MM.1S (cell line): Measurements from ENCODE around the gene PTPRN2.

Experiments used
- DNase-seq: peaks from one replicate; pipeline ENCODE4 v3.0.0-alpha.2; 2015
- H2AFZ ChIP-seq: fragments of 300-600 bp; sonication (generic); 2 replicates; pipeline ENCODE4 v1.6.0; 2016; ENCODE audit warnings: antibody characterized with exemption, low read length
- H3F3A ChIP-seq: fragments of 300-600 bp; sonication (generic); 2 replicates; pipeline ENCODE4 v1.6.1; 2016; ENCODE audit warnings: mild to moderate bottlenecking, antibody characterized with exemption, low read length, moderate library complexity, mixed read lengths; ENCODE audit not compliant: insufficient read depth
- H3K27ac ChIP-seq: fragments of 300-600 bp; sonication (generic); 2 replicates; pipeline ENCODE4 v1.5.1; 2016; ENCODE audit warnings: mild to moderate bottlenecking, low read length
- H3K27me3 ChIP-seq: fragments of 300-600 bp; sonication (generic); replicated peaks from 2 replicates; pipeline ENCODE4 v1.6.0; 2016; ENCODE audit warnings: low read length; ENCODE audit not compliant: insufficient read depth
- H3K36me3 ChIP-seq: fragments of 300-600 bp; sonication (generic); replicated peaks from 2 replicates; pipeline ENCODE4 v1.6.1; 2016; ENCODE audit warnings: mild to moderate bottlenecking, low read length, mixed read lengths; ENCODE audit not compliant: insufficient read depth
- H3K4me1 ChIP-seq: fragments of 300-600 bp; sonication (generic); 2 replicates; pipeline ENCODE4 v1.6.1; 2016; ENCODE audit warnings: low read length, mixed read lengths
- H3K4me2 ChIP-seq: fragments of 300-600 bp; sonication (generic); 2 replicates; pipeline ENCODE4 v1.6.0; 2016; ENCODE audit warnings: low read depth, low read length
- H3K4me3 ChIP-seq: fragments of 300-600 bp; sonication (generic); 2 replicates; pipeline ENCODE4 v1.5.1; 2016; ENCODE audit warnings: low read length, mixed read lengths
- H3K79me2 ChIP-seq: fragments of 300-600 bp; sonication (generic); 2 replicates; pipeline ENCODE4 v1.6.1; 2016; ENCODE audit warnings: mixed run types, low read length, mixed read lengths
- H3K9ac ChIP-seq: fragments of 300-600 bp; sonication (generic); 2 replicates; pipeline ENCODE4 v1.6.1; 2016; ENCODE audit warnings: low read length, mixed read lengths
- H3K9me2 ChIP-seq: fragments of 300-600 bp; sonication (generic); replicated peaks from 2 replicates; pipeline ENCODE4 v1.6.1; 2016; ENCODE audit warnings: mild to moderate bottlenecking, low read length, mixed read lengths; ENCODE audit not compliant: insufficient read depth
- H3K9me3 ChIP-seq: fragments of 300-600 bp; sonication (generic); replicated peaks from 2 replicates; pipeline ENCODE4 v1.6.1; 2016; ENCODE audit warnings: mild to moderate bottlenecking, low read length, mixed read lengths; ENCODE audit not compliant: insufficient read depth
- H4K20me1 ChIP-seq: fragments of 300-600 bp; sonication (generic); 2 replicates; pipeline ENCODE4 v1.6.1; 2016; ENCODE audit warnings: mild to moderate bottlenecking, low read length, moderate library complexity, mixed read lengths; ENCODE audit not compliant: insufficient read depth
- EZH2 ChIP-seq: fragments of 300-600 bp; sonication (generic); optimal IDR thresholded peaks from 2 replicates; pipeline ENCODE3; 2017; ENCODE audit warnings: low read depth, mild to moderate bottlenecking, antibody characterized with exemption, low read length, mixed read lengths
- EZH2phosphoT487 ChIP-seq: fragments of 300-600 bp; sonication (generic); IDR thresholded peaks from 2 replicates; pipeline ENCODE4 v1.6.1; 2018; ENCODE audit warnings: antibody characterized with exemption, low read length
- TF ChIP-seq, protein P1 (sequence below): fragments of 300-600 bp; sonication (generic); IDR thresholded peaks from 2 replicates; pipeline ENCODE4 v1.5.1; 2016; ENCODE audit warnings: antibody characterized with exemption, low read length, mixed read lengths

The PTPRN2 gene

DNA sequence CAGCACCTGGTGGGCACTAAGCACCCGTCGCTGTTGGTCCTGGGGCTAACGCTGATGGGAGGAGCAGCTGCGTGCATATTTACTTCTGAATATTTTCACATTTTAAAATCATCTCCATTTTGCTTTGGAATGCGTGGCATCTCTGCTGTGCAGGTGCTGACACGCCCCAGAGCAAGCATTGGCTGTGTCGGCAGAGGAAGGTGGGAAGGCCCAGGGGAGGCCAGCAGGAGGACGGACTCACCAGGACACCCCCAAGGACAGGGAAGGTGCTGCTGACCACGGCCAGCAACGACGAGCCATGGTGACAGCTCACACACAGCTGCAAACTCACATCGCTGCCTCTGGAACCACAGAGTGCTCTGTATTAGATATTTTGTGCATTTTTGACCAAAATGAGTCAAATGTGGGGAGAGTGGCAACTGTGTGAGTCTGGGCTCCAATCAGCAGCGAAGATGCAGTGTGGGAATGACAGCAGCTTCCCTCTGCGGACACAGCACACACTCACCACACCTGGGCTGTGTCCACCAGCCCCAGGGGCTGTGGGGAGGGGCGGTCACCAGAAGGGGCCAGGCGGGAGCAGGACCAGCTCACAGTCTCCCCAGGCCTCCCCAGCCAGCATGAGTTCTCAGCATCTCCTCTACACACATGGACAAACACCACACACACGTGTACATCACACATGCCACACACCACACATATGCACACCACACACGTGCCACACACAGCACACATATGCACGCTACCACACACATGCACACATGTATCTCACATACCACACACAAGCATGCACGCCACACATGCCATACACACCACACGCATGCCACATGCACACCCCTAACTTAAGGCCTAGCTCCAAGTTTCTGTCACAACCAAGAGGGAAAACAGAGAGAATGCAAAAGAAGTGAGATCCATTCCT is 58.2 kb downstream of the PTPRN2 start:
- no peak overlapping the region for H3K4me2 ChIP-seq
- H3K4me1 ChIP-seq, result no peaks in the 10 kb centered on the region
- no peaks in the 10 kb centered on the region for H3F3A ChIP-seq
- H3K9ac ChIP-seq, result no peak overlapping the region
- no peak overlapping the region for H2AFZ ChIP-seq
- no peaks in the 10 kb centered on the region for H3K9me3 ChIP-seq
- H4K20me1 ChIP-seq, result no peaks in the 10 kb centered on the region
- H3K36me3 ChIP-seq, result no peaks in the 10 kb centered on the region
- no peaks in the 10 kb centered on the region for H3K9me2 ChIP-seq
- TF ChIP-seq, protein P1, sequence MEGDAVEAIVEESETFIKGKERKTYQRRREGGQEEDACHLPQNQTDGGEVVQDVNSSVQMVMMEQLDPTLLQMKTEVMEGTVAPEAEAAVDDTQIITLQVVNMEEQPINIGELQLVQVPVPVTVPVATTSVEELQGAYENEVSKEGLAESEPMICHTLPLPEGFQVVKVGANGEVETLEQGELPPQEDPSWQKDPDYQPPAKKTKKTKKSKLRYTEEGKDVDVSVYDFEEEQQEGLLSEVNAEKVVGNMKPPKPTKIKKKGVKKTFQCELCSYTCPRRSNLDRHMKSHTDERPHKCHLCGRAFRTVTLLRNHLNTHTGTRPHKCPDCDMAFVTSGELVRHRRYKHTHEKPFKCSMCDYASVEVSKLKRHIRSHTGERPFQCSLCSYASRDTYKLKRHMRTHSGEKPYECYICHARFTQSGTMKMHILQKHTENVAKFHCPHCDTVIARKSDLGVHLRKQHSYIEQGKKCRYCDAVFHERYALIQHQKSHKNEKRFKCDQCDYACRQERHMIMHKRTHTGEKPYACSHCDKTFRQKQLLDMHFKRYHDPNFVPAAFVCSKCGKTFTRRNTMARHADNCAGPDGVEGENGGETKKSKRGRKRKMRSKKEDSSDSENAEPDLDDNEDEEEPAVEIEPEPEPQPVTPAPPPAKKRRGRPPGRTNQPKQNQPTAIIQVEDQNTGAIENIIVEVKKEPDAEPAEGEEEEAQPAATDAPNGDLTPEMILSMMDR, result no peak
- TF ChIP-seq EZH2phosphoT487 (no peak), EZH2 (no peak)
- H3K27me3 ChIP-seq, result peaks cover 82% of the 10 kb centered on the region
- no peaks in the 10 kb centered on the region for H3K79me2 ChIP-seq
- H3K27ac ChIP-seq, result no peak overlapping the region
- no peak overlapping the region for H3K4me3 ChIP-seq
- DNase-seq, result no peak

DNA sequence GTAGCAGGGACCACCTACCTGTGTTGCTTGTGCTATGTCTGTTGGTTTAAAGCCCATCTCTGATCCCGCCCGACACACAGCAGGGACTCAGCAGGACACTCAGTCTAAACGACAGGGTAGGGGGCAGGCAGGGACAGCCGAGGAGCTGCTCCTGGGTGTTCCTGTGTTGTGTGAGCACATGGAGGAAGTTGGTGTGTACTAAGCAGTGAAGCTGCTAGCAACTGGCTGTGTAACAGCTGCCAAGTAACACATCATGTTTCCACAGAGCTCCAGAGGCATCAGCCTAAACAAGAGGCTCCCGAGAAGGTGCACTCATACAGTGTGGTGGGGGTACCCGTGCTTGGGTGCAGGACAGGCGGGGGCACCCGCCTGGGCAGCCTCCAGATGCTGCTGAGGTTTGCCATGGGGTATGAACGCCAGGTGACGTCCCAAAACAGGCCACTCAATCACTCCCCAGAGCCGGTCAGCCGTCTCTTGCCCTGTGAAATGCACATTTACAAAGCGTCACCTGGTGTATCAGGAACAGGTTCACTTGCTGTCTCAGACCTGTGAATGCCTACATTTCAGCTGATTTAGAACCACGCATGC is 59.6 kb downstream of the PTPRN2 start:
- Histone ChIP-seq H3K9ac (no peak overlapping the region), H2AFZ (no peak overlapping the region), H3K79me2 (no peaks in the 10 kb centered on the region), H3K27ac (no peak overlapping the region), H3K9me3 (no peaks in the 10 kb centered on the region), H3K27me3 (peaks cover 78% of the 10 kb centered on the region), H3K4me2 (no peak overlapping the region), H3K9me2 (no peaks in the 10 kb centered on the region), H3K4me1 (no peaks in the 10 kb centered on the region), H4K20me1 (no peaks in the 10 kb centered on the region), H3K4me3 (no peak overlapping the region), H3F3A (no peaks in the 10 kb centered on the region), H3K36me3 (no peaks in the 10 kb centered on the region)
- no peak for DNase-seq
- TF ChIP-seq EZH2, result no peak
- TF ChIP-seq, protein P1, result no peak
- no peak for TF ChIP-seq EZH2phosphoT487

DNA sequence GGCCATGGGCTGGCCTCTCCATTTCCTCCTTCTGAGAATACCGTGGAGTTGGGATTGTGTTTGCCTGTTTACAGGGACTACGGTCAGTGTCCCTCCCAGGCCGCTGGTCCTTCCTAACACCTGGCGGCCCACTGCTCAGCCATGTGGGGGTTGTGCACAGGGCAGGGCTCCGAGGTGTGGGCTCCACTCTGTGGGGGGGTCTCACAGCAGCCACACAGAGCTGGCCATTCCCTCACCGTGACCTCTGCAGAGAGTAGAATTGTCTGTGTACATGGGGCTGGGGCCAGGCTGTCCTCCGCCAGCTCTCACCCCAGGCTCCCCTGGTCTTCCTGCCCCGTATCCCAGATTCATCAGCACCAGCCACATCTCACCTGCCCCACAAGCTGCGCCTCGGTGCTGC is 60.1 kb downstream of the PTPRN2 start:
- Histone ChIP-seq H3K9ac (no peak overlapping the region), H3K9me3 (no peaks in the 10 kb centered on the region), H4K20me1 (no peaks in the 10 kb centered on the region), H3K4me1 (no peaks in the 10 kb centered on the region), H3K79me2 (no peaks in the 10 kb centered on the region), H3K27ac (no peak overlapping the region), H3K4me3 (no peak overlapping the region), H3K4me2 (no peak overlapping the region), H3F3A (no peaks in the 10 kb centered on the region), H2AFZ (no peak overlapping the region), H3K36me3 (no peaks in the 10 kb centered on the region), H3K9me2 (no peaks in the 10 kb centered on the region), H3K27me3 (peaks cover 73% of the 10 kb centered on the region)
- TF ChIP-seq EZH2phosphoT487 (no peak), EZH2 (no peak)
- TF ChIP-seq, protein P1, result no peak
- DNase-seq, result no peak
